Thyroid gland (tissue), 4 donors: ENCODE measurements around the gene NPFF.

Experiments
- POLR2A ChIP-seq, 2 donors: fragments of 450-650 bp; IDR thresholded peaks; one replicate each; pipeline ENCODE4 v1.6.1; 2017; ENCODE audit warnings: antibody characterized with exemption in 2 of 2, mild to moderate bottlenecking in 2 of 2, moderate library complexity in 1 of 2
- TF ChIP-seq, protein P1 (sequence below), 6 experiments: fragments of 200-600 bp in 3 of 6; fragments of 450-650 bp in 3 of 6; sonication (generic) in 3 of 6; IDR thresholded peaks; one replicate each; pipeline ENCODE4 v1.5.1; 2016 to 2019; ENCODE audit warnings: antibody characterized with exemption in 6 of 6, mild to moderate bottlenecking in 2 of 6, inconsistent platforms in 1 of 6, moderate library complexity in 1 of 6

DNA sequence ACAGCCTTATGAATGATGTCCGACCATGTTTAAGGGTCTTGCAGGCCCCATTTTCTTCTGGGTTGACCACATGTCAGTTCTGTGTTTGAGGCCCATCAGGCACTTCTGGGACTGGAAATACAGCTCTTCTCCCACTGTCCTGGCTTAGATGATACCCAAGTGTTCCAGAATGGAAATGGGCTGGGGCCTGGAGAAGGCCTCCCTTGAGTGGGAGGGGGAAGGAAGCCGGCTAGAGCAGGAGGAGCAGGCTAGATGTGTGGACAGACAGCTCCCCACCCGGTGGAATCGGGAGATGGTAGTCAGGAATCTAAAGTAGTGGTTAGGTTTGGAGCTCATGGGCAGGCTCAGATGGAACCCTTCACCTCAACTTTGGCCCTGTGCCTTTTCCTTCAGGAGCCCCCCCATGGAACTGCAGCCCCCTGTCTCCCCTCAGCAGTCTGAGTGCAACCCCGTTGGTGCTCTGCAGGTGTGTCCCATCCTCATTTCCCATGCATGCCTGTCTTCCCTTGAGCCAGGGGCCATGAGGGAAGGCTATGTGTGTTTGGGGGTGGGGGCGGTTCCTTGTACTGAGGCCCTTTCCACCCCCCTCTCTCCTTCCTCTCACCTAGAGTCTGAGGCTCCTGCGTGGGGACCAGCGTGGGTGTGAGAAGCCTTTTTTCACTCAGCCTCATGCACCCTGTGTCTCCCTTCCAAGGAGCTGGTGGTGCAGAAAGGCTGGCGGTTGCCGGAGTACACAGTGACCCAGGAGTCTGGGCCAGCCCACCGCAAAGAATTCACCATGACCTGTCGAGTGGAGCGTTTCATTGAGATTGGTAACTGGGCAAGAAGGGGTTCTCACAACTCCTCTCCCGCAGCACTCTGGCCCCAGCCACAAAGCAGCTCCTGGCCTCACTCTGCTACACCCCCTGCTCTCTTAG lies 3.0 kb downstream of the NPFF start:
- TF ChIP-seq, protein P1, sequence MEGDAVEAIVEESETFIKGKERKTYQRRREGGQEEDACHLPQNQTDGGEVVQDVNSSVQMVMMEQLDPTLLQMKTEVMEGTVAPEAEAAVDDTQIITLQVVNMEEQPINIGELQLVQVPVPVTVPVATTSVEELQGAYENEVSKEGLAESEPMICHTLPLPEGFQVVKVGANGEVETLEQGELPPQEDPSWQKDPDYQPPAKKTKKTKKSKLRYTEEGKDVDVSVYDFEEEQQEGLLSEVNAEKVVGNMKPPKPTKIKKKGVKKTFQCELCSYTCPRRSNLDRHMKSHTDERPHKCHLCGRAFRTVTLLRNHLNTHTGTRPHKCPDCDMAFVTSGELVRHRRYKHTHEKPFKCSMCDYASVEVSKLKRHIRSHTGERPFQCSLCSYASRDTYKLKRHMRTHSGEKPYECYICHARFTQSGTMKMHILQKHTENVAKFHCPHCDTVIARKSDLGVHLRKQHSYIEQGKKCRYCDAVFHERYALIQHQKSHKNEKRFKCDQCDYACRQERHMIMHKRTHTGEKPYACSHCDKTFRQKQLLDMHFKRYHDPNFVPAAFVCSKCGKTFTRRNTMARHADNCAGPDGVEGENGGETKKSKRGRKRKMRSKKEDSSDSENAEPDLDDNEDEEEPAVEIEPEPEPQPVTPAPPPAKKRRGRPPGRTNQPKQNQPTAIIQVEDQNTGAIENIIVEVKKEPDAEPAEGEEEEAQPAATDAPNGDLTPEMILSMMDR (IDR thresholded peaks at IDR 0.05) = no peak
- no peak for TF ChIP-seq POLR2A (IDR thresholded peaks at IDR 0.05)
